Fibroblast of gingiva (primary cell): ENCODE data around the gene OR4C46.
"Not testable (repeated sequence)": the region's sequence is repeated elsewhere in the genome, so short reads cannot be mapped to it uniquely, and the experiment has no call there.

Source experiments
- DNase-seq: peaks from one replicate; pipeline ENCODE4 v3.0.0-alpha.2; 2011; ENCODE audit warnings: low read depth

Gene OR4C46

DNA sequence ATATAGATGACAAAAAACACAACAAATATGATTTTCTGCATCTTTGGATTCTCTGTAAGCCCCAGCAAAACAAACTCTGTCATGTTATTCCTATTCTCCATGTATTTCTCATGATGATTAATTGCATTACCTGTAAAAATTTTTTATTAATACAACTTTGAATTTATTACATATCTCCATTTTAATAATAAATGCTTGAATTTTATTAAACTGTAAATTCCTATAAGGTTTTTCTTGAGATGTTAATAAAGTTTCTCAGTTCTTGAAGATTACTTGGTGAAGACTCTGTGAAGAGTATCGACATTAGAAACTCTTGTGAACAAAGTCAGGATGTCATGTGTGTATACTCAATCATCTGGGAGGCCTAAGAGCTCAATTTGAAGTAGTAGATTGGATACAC lies at the start of gene OR4C46:
TSS of gene OR4C46 (minus strand) at position 101 of the 400 bp plus-strand sequence. CDS start at position 101, 0 bp downstream.
- no peak for DNase-seq

GRCh38 chr11:54645606-54646005 lies 41.8 kb upstream of the OR4C46 start:
- DNase-seq: not testable (repeated sequence)

GRCh38 chr11:54561439-54561838 lies 42.4 kb downstream of the OR4C46 start:
- not testable (repeated sequence) for DNase-seq

DNA sequence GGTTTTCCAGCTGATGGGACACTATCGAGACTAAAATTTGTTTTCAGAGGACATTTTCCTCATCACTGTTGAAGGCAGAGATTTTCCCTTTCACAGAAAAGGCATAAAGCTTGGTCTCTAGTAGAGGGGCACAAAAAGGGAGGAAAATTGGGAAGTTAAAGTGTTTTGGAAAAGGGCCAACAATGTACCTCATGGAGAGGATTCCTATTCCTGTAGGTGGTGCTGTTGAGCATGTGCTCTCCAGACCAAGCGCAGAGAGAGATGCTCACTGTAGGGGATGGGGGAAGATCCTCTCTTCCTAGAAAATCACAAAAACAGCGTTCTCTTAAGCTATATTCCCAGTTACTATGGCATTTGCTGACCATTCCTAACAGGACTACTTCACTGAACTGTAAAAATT lies 44.9 kb downstream of the OR4C46 start:
- no peak for DNase-seq

GRCh38 chr11:54558407-54558806 lies 45.4 kb downstream of the OR4C46 start:
- no peak for DNase-seq
